H1 (cell line): ENCODE data around the gene POU3F1. TPM values are rescaled to one million over a fixed set of nuclear protein-coding genes. Genes with fewer than 3 reads are reported as not detected.

Experiments used
- CTCF ChIA-PET: fragments of 300-600 bp; sonication (Branson Sonifier 250); formaldehyde crosslinking; loops from one replicate; lab custom pipeline; 2021; ENCODE audit not compliant: partially characterized antibody; lab: Charles Lee
- POLR2A ChIA-PET: fragments of 300-600 bp; sonication (Branson Sonifier 250); formaldehyde crosslinking; loops from one replicate; lab custom pipeline; 2021; ENCODE audit warnings: inconsistent platforms; ENCODE audit not compliant: partially characterized antibody; lab: Charles Lee
- DNase-seq, 2 experiments: peaks; one replicate each; pipeline versions ENCODE4 v3.0.0 to v3.0.0-alpha.2; 2010 to 2022; ENCODE audit warnings: low spot score in 2 of 2, low read depth in 1 of 2, mixed read lengths in 1 of 2
- FAIRE-seq: peaks from 2 replicates; lab custom pipeline; 2011; peaks lifted over from hg19 to GRCh38; lab: Jason Lieb, UNC
- H2AFZ ChIP-seq: 2 replicates; pipeline ENCODE4 v1.8.1; 2012; ENCODE audit warnings: low read length, inconsistent platforms
- H2AK5ac ChIP-seq: 2 replicates; pipeline ENCODE4 v1.6.1; 2013; ENCODE audit warnings: low read depth, low read length
- H2BK120ac ChIP-seq: replicated peaks from 2 replicates; pipeline ENCODE3; 2013; ENCODE audit warnings: low read depth, low read length, inconsistent platforms
- H2BK12ac ChIP-seq: 2 replicates; pipeline ENCODE4 v1.6.1; 2013; ENCODE audit warnings: low read depth, low read length
- H2BK15ac ChIP-seq: 2 replicates; pipeline ENCODE4 v1.6.1; 2013; ENCODE audit warnings: low read length
- H2BK20ac ChIP-seq: 2 replicates; pipeline ENCODE4 v1.6.1; 2013; ENCODE audit warnings: low read length
- H2BK5ac ChIP-seq: 2 replicates; pipeline ENCODE4 v1.6.1; 2013; ENCODE audit warnings: low read depth, low read length
- H3K14ac ChIP-seq: 2 replicates; pipeline ENCODE4 v1.6.1; 2013; ENCODE audit warnings: inconsistent platforms; ENCODE audit not compliant: insufficient read length
- H3K18ac ChIP-seq: 2 replicates; pipeline ENCODE4 v1.6.1; 2013; ENCODE audit warnings: low read length; ENCODE audit errors: extremely low read depth
- H3K23ac ChIP-seq: 2 replicates; pipeline ENCODE4 v1.6.1; 2013; ENCODE audit warnings: inconsistent platforms; ENCODE audit not compliant: insufficient read length
- H3K23me2 ChIP-seq: 2 replicates; pipeline ENCODE4 v1.6.1; 2013; ENCODE audit warnings: low read depth, low read length
- H3K27ac ChIP-seq: 2 replicates; pipeline ENCODE4 v1.6.1; 2011; ENCODE audit warnings: low read depth, low read length, inconsistent platforms
- H3K27me3 ChIP-seq, 4 experiments: replicated peaks in 1 of 4; 1 replicate in 1 of 4; 2 replicates in 3 of 4; pipeline versions ENCODE4 v1.6.1 to v1.8.1; 2011 to 2013; ENCODE audit warnings: low read length in 3 of 4, mild to moderate bottlenecking in 3 of 4, inconsistent platforms in 2 of 4, mixed read lengths in 2 of 4, moderate library complexity in 1 of 4; ENCODE audit not compliant: control insufficient read depth in 3 of 4, insufficient read depth in 3 of 4; ENCODE audit errors: extremely low read depth in 1 of 4
- H3K36me3 ChIP-seq, 4 experiments: 2 replicates each; pipeline versions ENCODE4 v1.6.1 to v1.8.1; 2011 to 2013; ENCODE audit warnings: mild to moderate bottlenecking in 4 of 4, low read length in 3 of 4, moderate library complexity in 2 of 4, control low read depth in 1 of 4, inconsistent platforms in 1 of 4; ENCODE audit not compliant: insufficient read depth in 4 of 4, control insufficient read depth in 2 of 4
- H3K4ac ChIP-seq: replicated peaks from 2 replicates; pipeline ENCODE3; 2013; ENCODE audit warnings: low read length, low read depth, mixed read lengths, inconsistent platforms; ENCODE audit not compliant: insufficient read length
- H3K4me1 ChIP-seq, 4 experiments: replicated peaks in 1 of 4; 1 replicate in 1 of 4; 2 replicates in 3 of 4; pipeline versions ENCODE4 v1.6.1 to v1.8.1; 2011 to 2013; ENCODE audit warnings: low read length in 3 of 4, inconsistent platforms in 2 of 4, mixed read lengths in 1 of 4; ENCODE audit not compliant: insufficient read depth in 4 of 4, control insufficient read depth in 3 of 4
- H3K4me2 ChIP-seq, 2 experiments: 2 replicates each; pipeline versions ENCODE4 v1.6.1 to v1.8.1; 2011 to 2013; ENCODE audit warnings: low read depth in 2 of 2, low read length in 2 of 2, control low read depth in 1 of 2, inconsistent platforms in 1 of 2, mild to moderate bottlenecking in 1 of 2; ENCODE audit not compliant: insufficient read depth in 1 of 2
- H3K4me3 ChIP-seq, 4 experiments: fragments of 200-600, 300-600 bp in 1 of 4; sonication (generic), shearing (Covaris generic), sonication (Bioruptor Twin) in 1 of 4; 2 replicates each; pipeline versions ENCODE4 v1.5.1 to v1.8.1; 2011 to 2016; ENCODE audit warnings: low read length in 4 of 4, low read depth in 3 of 4, control low read depth in 2 of 4, inconsistent platforms in 2 of 4, mild to moderate bottlenecking in 2 of 4, mixed read lengths in 1 of 4, moderate library complexity in 1 of 4; ENCODE audit not compliant: insufficient read depth in 2 of 4; ENCODE audit errors: extremely low read depth in 1 of 4
- H3K56ac ChIP-seq: replicated peaks from 2 replicates; pipeline ENCODE3; 2013; ENCODE audit warnings: low read depth, mild to moderate bottlenecking, mixed read lengths, low read length, inconsistent platforms; ENCODE audit not compliant: insufficient read length
- H3K79me1 ChIP-seq: 2 replicates; pipeline ENCODE4 v1.6.1; 2013; ENCODE audit warnings: low read depth, low read length, control low read depth
- H3K79me2 ChIP-seq, 2 experiments: 2 replicates each; pipeline versions ENCODE4 v1.6.1 to v1.8.1; 2012 to 2013; ENCODE audit warnings: low read length in 2 of 2, mild to moderate bottlenecking in 2 of 2, inconsistent platforms in 1 of 2; ENCODE audit not compliant: insufficient read depth in 2 of 2, control insufficient read depth in 1 of 2
- H3K9ac ChIP-seq, 4 experiments: replicated peaks in 1 of 4; 1 replicate in 1 of 4; 2 replicates in 3 of 4; pipeline versions ENCODE4 v1.6.1 to v1.8.1; 2011 to 2013; ENCODE audit warnings: low read depth in 3 of 4, low read length in 3 of 4, control low read depth in 2 of 4, mild to moderate bottlenecking in 2 of 4, moderate library complexity in 2 of 4, inconsistent platforms in 1 of 4; ENCODE audit errors: extremely low read depth in 1 of 4
- H3K9me3 ChIP-seq, 2 experiments: 2 replicates each; pipeline versions ENCODE4 v1.6.1 to v1.8.1; 2012 to 2013; ENCODE audit warnings: mild to moderate bottlenecking in 2 of 2, moderate library complexity in 2 of 2, control low read depth in 1 of 2, inconsistent platforms in 1 of 2, low read depth in 1 of 2, low read length in 1 of 2, mixed read lengths in 1 of 2; ENCODE audit not compliant: insufficient read depth in 2 of 2
- H4K20me1 ChIP-seq, 2 experiments: replicated peaks in 1 of 2; 2 replicates each; pipeline versions ENCODE3 to v1.8.1; 2011 to 2013; ENCODE audit warnings: inconsistent platforms in 2 of 2, low read length in 2 of 2, mild to moderate bottlenecking in 1 of 2; ENCODE audit not compliant: insufficient read depth in 2 of 2, control insufficient read depth in 1 of 2
- H4K5ac ChIP-seq: 2 replicates; pipeline ENCODE4 v1.6.1; 2013; ENCODE audit warnings: low read length, low read depth, mixed read lengths, inconsistent platforms; ENCODE audit not compliant: insufficient read length
- H4K8ac ChIP-seq: 2 replicates; pipeline ENCODE4 v1.8.0; 2013; ENCODE audit warnings: mild to moderate bottlenecking, moderate library complexity, low read length, inconsistent platforms; ENCODE audit not compliant: insufficient read depth; ENCODE audit errors: extremely low read depth
- H4K91ac ChIP-seq: replicated peaks from 2 replicates; pipeline ENCODE3; 2013; ENCODE audit warnings: low read length, mixed read lengths, inconsistent platforms; ENCODE audit not compliant: insufficient read length
- BRCA1 ChIP-seq: IDR thresholded peaks from 2 replicates; pipeline ENCODE4 v1.6.1; 2012; ENCODE audit warnings: low read depth, low read length, improper control_type of control experiment
- CBX5 ChIP-seq: fragments of 300-800, 300-1000 bp; sonication (generic); IDR thresholded peaks from 2 replicates; pipeline ENCODE4 v1.7.1; 2016; ENCODE audit warnings: antibody characterized with exemption, low read length, low read depth
- PHF8 ChIP-seq: fragments of 200-600 bp; sonication (generic); conservative IDR thresholded peaks from 2 replicates; pipeline ENCODE4 v1.7.1; 2012; ENCODE audit warnings: low read depth, mild to moderate bottlenecking, inconsistent platforms, low read length, moderate library complexity
- POLR2AphosphoS5 ChIP-seq: IDR thresholded peaks from 2 replicates; pipeline ENCODE4 v1.6.1; 2011; ENCODE audit warnings: low read depth, low read length
- RBBP5 ChIP-seq: IDR thresholded peaks from 2 replicates; pipeline ENCODE4 v1.7.1; 2012; ENCODE audit warnings: low read depth, mild to moderate bottlenecking, inconsistent platforms, low read length, moderate library complexity, borderline replicate concordance
- SIN3A ChIP-seq, 2 experiments: IDR thresholded peaks in 1 of 2; conservative IDR thresholded peaks in 1 of 2; 2 replicates each; pipeline ENCODE4 v1.6.1; 2011 to 2012; ENCODE audit warnings: low read length in 2 of 2, improper control_type of control experiment in 1 of 2, low read depth in 1 of 2, mild to moderate bottlenecking in 1 of 2
- YY1 ChIP-seq: IDR thresholded peaks from 2 replicates; pipeline ENCODE4 v1.6.1; 2011; ENCODE audit warnings: low read depth, mild to moderate bottlenecking, low read length
- WGBS, 2 experiments: shearing (Covaris generic) in 1 of 2; methylation state at CpG; one replicate each; pipeline versions ENCODE4 v1.1.6 to v1.1.7; 2013 to 2015; ENCODE audit warnings: low lambda C conversion rate in 2 of 2, mixed read lengths in 2 of 2, inconsistent platforms in 1 of 2, low coverage in 1 of 2, missing lambda C conversion rate in 1 of 2; ENCODE audit not compliant: insufficient replicate concordance in 2 of 2, insufficient coverage in 1 of 2, insufficient read length in 1 of 2; ENCODE audit errors: extremely low coverage in 1 of 2, missing lambda C conversion rate in 1 of 2; 5-methylcytosine and 5-hydroxymethylcytosine counted together
- polyA plus RNA-seq, 7 experiments: library from polyadenylated mRNA; depleted of rRNA in 3 of 7; stranded (reverse) in 5 of 7; unstranded in 2 of 7; fragments of >200 nt in 5 of 7; fragments of 200-250 nt in 2 of 7; gene quantifications; 1 replicate in 5 of 7; 2 replicates in 1 of 7; 4 replicates in 1 of 7; pipeline versions ENCODE4 v1.2.1 to v1.2.3, GENCODE V29; 2011 to 2013; ENCODE audit warnings: missing spikeins in 2 of 7, mixed read lengths in 2 of 7
- total RNA-seq: library from RNA; stranded (reverse); fragmentation: NEBNext Ultra II Directional; extraction: Animal tissue kit (Norgen Biotek cat#: 25700); gene quantifications from 2 replicates; pipeline ENCODE4 v1.2.1, GENCODE V29; 2021
- TF ChIP-seq, protein P1 (sequence below): IDR thresholded peaks from 2 replicates; pipeline ENCODE4 v1.6.1; 2011; ENCODE audit warnings: low read length, improper control_type of control experiment

The POU3F1 gene
- total and polyA plus RNA-seq, 2 of the 8 experiments (the other 6 are each of a cell fraction or from before 2014, with no cell fraction given) = 4.2 to 10.8 TPM

- peak in 1 of 2 experiments; percentile 80 for DNase-seq
- H4K5ac ChIP-seq = peak within 1 kb of the TSS; percentile 62
- no peaks in the 10 kb centered on the region for H4K20me1 ChIP-seq
- TF ChIP-seq YY1 (no peak), POLR2AphosphoS5 (peak; percentile 48; the same call in 1 of the 2 replicates), SIN3A (conservative IDR thresholded peaks at IDR 0.05 in 1 of 2, IDR thresholded peaks at IDR 0.05 in 1 of 2; ENCODE audit: low read depth in 1 of 2, low read length in 2 of 2) (0 out of 4 replicates have a peak, but pooled peaks of 1 of the 2 experiments have one; percentile 64), RBBP5 (0 out of 2 replicates have a peak, but pooled peaks have one; percentile 40), CBX5 (no peak), PHF8 (0 out of 2 replicates have a peak, but pooled peaks have one; percentile 17), BRCA1 (no peak)
- TF ChIP-seq, protein P1, sequence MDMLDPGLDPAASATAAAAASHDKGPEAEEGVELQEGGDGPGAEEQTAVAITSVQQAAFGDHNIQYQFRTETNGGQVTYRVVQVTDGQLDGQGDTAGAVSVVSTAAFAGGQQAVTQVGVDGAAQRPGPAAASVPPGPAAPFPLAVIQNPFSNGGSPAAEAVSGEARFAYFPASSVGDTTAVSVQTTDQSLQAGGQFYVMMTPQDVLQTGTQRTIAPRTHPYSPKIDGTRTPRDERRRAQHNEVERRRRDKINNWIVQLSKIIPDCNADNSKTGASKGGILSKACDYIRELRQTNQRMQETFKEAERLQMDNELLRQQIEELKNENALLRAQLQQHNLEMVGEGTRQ = no peak
These were observed 41.2 kb downstream of the POU3F1 start, which contains the start of gene FHL3 for GRCh38 chr1:38005195-38006007. TSS of gene FHL3 (minus strand) at chr1:38005514. CDS start at chr1:37999412, 6,102 bp downstream.

More at GRCh38 chr1:38005195-38006007, 41.2 kb downstream of the POU3F1 start, which contains the start of gene FHL3:
- WGBS, 2 experiments = 8% methylated on average over 29 of the region's 83 CpGs; no CpG with 5 or more reads in 1 of the 2 experiments
- Histone ChIP-seq H3K79me1 (peaks cover 4% of the 10 kb centered on the region; the same call in 1 of the 2 replicates), H3K27me3 (peaks cover 0 to 3% (median 2%) of the 10 kb centered on the region in 4 experiments; a peak in 2 of 7 replicates), H2BK20ac (peak within 1 kb of the TSS; percentile 48; the same call in 1 of the 2 replicates), H3K23ac (no peak within 1 kb of the TSS), H3K4me1 (peaks cover 22 to 44% (median 30%) of the 10 kb centered on the region in 4 experiments), H3K79me2 (peaks cover 0 to 21% of the 10 kb centered on the region in 2 experiments; a peak in 3 of 4 replicates), H3K14ac (no peak within 1 kb of the TSS), H2BK120ac (no peak within 1 kb of the TSS), H4K8ac (no peak within 1 kb of the TSS), H3K9ac (peak within 1 kb of the TSS; percentile 38 to 76 (median 52); a peak in 5 of 7 replicates), H3K18ac (peak within 1 kb of the TSS; percentile 62), H3K36me3 (no peaks in the 10 kb centered on the region), H4K91ac (no peak within 1 kb of the TSS), H3K27ac (no peak within 1 kb of the TSS), H3K56ac (peak within 1 kb of the TSS; percentile 43), H2BK12ac (peak within 1 kb of the TSS; percentile 53; the same call in 1 of the 2 replicates), H2AK5ac (no peak within 1 kb of the TSS; the same call in 1 of the 2 replicates), H2AFZ (no peak within 1 kb of the TSS), H3K23me2 (peaks cover 7% of the 10 kb centered on the region), H3K4ac (peak within 1 kb of the TSS; percentile 36), H2BK5ac (peak within 1 kb of the TSS; percentile 52; the same call in 1 of the 2 replicates), H3K9me3 (no peaks in the 10 kb centered on the region), H2BK15ac (peak within 1 kb of the TSS; percentile 88; the same call in 1 of the 2 replicates), H3K4me2 (peak within 1 kb of the TSS; percentile 86 to 93), H3K4me3 (peak within 1 kb of the TSS; percentile 60 to 72 (median 66))
- ChIA-PET CTCF (no interaction called here), POLR2A (interaction anchor here (0.6 kb wide), 1 partner anchor 27 kb away, joined by 3 read pairs; no protein-coding TSS in a partner anchor)
- FAIRE-seq = no peak
